Adipose tissue (tissue), 3 donors: Measurements from ENCODE around the gene POTEM. TPM values are rescaled to one million over a fixed set of nuclear protein-coding genes. Genes with fewer than 3 reads are reported as not detected.
"Not testable (repeated sequence)": the region's sequence is repeated elsewhere in the genome, so short reads cannot be mapped to it uniquely, and the experiment has no call there.

Experiments used
- H3K27ac ChIP-seq: one replicate; pipeline ENCODE4 v1.5.1; 2013; ENCODE audit warnings: low read depth, low read length
- WGBS, 3 donors: extraction: QIAGEN DNeasy Blood & Tissue Kit; methylation state at CpG; one replicate each; pipeline ENCODE4 v1.1.7; 2013; 5-methylcytosine and 5-hydroxymethylcytosine counted together
- polyA plus RNA-seq, 3 donors: library from polyadenylated mRNA; stranded (reverse); fragments of 200-250 nt; gene quantifications; one replicate each; pipeline ENCODE4 v1.2.3, GENCODE V29; 2013
- donor health status: healthy with polysubstance abuse.
- donor health status: Bipolar disorder and iron deficiency.
- donor health status: healthy.

Gene POTEM
- polyA plus RNA-seq = not detected

DNA sequence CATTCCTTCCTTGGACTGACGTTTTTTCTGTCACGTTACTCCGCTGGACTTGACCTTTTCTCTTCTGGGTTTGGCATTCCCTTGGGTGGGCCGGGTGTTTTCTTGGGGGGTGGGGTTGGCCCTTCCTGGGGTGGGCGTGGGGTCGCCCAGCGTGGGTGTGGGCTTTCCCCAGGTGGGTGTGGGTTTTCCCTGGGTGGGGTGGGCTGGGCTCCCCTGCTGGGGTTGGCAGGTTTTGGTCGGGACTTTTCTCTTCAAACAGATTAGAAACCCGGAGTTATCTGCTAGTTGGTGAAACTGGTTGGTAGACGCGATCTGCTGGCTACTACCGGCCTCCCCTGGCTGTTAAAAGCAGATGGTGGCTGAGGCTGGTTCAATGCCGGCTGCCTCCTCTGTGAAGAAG is at the start of gene POTEM:
Gene POTEM, plus strand, starts transcription at position 301 of the 400 bp plus-strand sequence. Its CDS starts 52 bp downstream, at position 353.
- not testable (repeated sequence) for H3K27ac ChIP-seq
- WGBS, 3 donors = no CpG with 5 or more reads among the region's 13 CpGs

- WGBS, 3 donors = 84 to 97% (median 86%) methylated on average over 4 to 7 of the region's 8 CpGs
- not testable (repeated sequence) for H3K27ac ChIP-seq
Observed at GRCh38 chr14:18918345-18918744, 48.9 kb upstream of the POTEM start.

DNA sequence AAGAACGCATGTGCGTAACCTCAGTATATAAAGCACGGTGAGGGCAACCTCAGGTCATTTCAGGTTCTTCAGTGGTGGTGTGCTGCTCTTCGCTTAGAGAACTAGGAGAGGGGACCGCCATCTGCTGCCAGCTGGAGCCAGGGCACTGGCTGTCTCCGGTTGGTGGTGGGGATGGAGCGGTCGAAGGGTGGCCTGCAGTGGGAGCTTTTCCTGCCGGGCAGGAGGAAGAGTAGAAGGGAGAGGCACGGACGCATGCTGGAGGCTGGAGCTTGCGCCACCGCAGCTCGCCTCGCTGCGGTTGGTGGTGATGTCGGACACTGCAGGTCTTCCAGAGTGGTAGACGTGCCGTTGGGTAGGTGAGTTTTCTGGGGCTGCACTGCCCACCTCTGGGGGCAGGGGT is 47.2 kb upstream of the POTEM start:
- WGBS, 3 donors = 89 to 96% (median 93%) methylated on average over 3 of the region's 19 CpGs
- H3K27ac ChIP-seq = not testable (repeated sequence)

DNA sequence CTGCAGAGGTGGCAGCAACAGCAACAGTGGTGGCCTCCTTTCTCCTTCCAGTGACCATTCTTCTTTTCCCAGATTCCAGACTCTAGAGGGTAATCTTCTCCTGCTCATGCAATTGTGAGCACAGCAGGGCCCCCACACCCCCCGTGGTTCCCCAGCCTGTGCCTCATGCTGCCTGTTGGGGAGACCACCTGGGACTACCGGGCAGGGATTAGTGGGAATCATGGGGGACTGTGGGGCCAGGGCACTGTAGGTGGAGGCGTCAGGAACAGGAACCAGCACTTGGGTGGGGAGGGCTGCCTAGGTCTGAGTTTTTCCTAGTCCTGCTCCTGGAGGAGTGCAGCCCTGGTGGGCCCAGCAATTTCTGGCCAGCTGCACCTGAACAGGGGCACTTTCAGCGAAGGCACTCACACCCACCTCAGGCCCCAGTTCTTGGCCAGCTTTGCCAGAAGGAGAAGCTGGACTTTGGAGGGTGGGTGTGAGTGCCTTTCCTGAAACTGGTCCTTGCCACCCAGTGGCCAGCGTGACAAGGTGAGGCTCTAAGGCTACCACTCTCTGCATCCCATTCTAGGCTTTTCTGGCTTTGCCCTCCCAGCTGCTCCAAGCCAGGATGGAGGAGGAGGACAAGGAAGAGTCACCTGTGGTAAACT is 46.1 kb upstream of the POTEM start:
- 39 to 73% (median 54%) methylated on average over 1 to 2 of the region's 5 CpGs for WGBS, 3 donors
- not testable (repeated sequence) for H3K27ac ChIP-seq

DNA sequence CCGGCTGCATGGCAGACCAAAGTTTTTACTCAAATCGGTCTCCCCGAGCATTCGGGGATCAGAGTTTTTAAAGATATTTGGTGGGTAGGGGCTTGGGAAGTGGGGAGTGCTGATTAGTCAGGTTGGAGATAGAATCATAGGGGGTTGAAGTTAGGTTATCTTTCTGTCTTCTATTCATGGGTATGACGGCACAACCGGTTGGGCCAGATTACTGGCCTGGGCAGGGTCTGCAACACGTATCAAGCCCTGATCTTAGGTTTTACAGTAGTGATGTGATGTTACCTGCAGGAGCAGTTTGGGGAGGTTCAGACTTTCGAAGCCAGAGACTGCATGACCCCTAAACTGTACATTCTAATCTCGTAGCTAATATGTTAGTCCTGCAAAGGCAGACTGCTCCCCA is 30.4 kb upstream of the POTEM start:
- 74 to 75% methylated on average over 2 to 3 of the region's 9 CpGs; no CpG with 5 or more reads in 1 of the 3 donors for WGBS, 3 donors

GRCh38 chr14:18938733-18939132 is 28.5 kb upstream of the POTEM start:
- WGBS, 3 donors = no CpG with 5 or more reads among the region's 2 CpGs
- H3K27ac ChIP-seq = not testable (repeated sequence)

More for the DNA sequence above, 30.4 kb upstream of the POTEM start:
- H3K27ac ChIP-seq = not testable (repeated sequence)

- WGBS, 3 donors = 32 to 73% (median 64%) methylated on average over 1 to 2 of the region's 6 CpGs
- not testable (repeated sequence) for H3K27ac ChIP-seq
Observed at GRCh38 chr14:18949939-18950338, 17.3 kb upstream of the POTEM start.

DNA sequence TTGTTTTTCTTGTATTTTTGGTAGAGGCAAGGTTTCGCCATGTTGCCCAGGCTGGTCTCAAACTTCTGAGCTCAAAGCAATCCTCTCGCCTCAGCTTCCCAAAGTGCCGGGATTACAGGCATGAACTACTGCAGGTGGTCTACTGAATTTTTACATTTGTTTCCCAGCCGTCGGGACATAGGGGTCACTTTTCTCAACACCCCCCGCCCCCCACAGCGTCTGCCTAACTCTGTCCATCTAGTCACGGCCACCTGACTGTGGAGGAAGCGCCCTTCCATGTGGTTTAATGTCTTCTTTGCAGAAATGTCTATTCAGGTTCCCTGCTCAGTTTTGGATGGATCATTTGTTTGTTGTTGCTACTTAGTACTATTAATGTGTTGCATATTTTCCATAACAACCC is 14.1 kb upstream of the POTEM start:
- WGBS, 3 donors = 66 to 79% (median 75%) methylated on average over 9 of the region's 9 CpGs
- H3K27ac ChIP-seq = not testable (repeated sequence)

- not testable (repeated sequence) for H3K27ac ChIP-seq
- 56 to 65% (median 59%) methylated on average over 4 of the region's 6 CpGs for WGBS, 3 donors
Observed at GRCh38 chr14:18955816-18956215, 11.4 kb upstream of the POTEM start.

DNA sequence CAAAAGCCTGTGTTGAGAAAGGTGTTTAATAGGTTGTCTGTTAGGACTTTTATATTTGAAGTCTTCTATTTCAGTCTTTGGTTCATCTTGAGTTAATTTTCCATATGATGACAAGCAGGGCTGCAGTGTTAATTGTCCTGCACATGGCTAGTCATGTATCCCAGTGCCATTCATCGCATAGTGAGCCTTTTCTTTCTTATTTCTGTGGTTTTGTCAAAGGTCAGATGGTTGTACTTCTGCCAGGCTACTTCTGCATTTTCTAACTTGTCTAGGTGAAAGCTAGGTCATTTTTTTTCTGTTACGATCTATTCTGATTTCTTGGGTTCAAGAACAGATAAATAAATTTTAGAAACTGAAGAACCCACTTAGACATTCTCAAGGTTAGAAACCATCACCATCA is 5.7 kb upstream of the POTEM start:
- not testable (repeated sequence) for H3K27ac ChIP-seq
- WGBS, 3 donors = 27 to 44% (median 33%) methylated on average over 1 of the region's 2 CpGs

DNA sequence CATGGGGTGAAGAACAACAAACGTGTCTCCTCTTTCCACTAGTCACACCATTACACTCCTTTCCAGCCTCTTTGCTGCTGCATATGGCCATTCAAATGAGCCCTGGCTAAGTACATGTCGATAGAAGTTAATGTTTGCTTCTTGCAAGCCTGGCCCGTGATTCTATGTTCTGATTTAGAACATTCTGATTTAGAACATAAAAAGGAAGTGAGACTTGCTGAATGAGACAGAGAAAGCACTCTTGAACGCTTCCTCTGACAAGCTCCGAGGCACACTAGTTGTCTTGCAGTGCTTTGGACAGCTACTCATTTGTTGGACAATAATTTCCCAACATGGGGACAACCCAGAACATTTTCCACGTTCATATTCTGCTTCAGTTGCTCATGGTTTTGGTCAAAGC is 5.1 kb upstream of the POTEM start:
- H3K27ac ChIP-seq = not testable (repeated sequence)
- WGBS, 3 donors = no CpG with 5 or more reads among the region's 6 CpGs

DNA sequence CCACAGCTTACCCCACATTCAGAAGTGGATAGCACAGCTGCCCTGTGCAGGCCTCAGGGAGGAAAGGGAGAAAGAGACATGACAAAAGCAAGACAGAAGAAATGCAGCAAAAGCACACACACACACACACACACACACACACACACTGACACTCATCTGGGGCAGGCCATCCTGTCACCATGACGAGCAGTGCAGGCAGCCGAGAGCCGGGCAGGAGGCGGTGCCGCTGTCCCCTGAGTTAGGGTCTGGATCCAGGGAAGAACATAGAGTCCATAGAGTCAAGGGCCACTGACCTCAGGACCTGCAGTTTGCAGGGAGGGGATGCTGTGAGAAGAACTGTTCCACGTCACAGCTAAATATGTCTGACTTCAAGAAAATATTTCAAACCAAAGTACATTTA is 4.0 kb upstream of the POTEM start:
- not testable (repeated sequence) for H3K27ac ChIP-seq
- 81 to 94% (median 86%) methylated on average over 3 to 5 of the region's 6 CpGs for WGBS, 3 donors

- H3K27ac ChIP-seq = not testable (repeated sequence)
- no CpG with 5 or more reads among the region's 5 CpGs for WGBS, 3 donors
Observed at GRCh38 chr14:18964878-18965277, 2.4 kb upstream of the POTEM start.

GRCh38 chr14:19002566-19002965 is 35.3 kb downstream of the POTEM start:
- 71 to 81% (median 80%) methylated on average over 3 of the region's 3 CpGs for WGBS, 3 donors

DNA sequence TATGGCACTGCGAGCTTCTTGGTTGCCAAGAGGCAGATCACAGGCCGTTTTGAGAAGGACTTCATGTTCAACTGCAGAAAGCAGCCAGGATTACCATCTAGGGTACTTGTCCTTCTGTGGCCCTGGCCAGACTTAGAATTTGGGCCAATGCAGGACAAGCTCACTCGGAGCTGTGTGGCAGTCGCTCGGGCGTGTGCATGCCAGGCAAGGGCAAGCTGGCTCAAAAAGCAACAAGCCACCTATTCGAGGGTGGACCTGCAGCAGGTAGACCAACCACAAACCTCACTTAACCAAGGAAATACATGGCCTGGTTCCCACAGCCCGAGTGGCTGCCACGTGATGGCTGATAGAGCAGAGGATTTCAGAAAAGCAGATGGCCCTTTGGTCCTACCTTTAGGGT is 39.3 kb downstream of the POTEM start:
- WGBS, 3 donors = no CpG with 5 or more reads among the region's 9 CpGs
- not testable (repeated sequence) for H3K27ac ChIP-seq

More at GRCh38 chr14:19002566-19002965, 35.3 kb downstream of the POTEM start:
- not testable (repeated sequence) for H3K27ac ChIP-seq

GRCh38 chr14:19007678-19008077 is 40.4 kb downstream of the POTEM start:
- 52 to 68% (median 67%) methylated on average over 2 of the region's 6 CpGs for WGBS, 3 donors

GRCh38 chr14:19011029-19011428 is 43.8 kb downstream of the POTEM start:
- not testable (repeated sequence) for H3K27ac ChIP-seq
- 69 to 83% (median 76%) methylated on average over 5 to 7 of the region's 10 CpGs for WGBS, 3 donors

More at GRCh38 chr14:19007678-19008077, 40.4 kb downstream of the POTEM start:
- H3K27ac ChIP-seq = not testable (repeated sequence)

DNA sequence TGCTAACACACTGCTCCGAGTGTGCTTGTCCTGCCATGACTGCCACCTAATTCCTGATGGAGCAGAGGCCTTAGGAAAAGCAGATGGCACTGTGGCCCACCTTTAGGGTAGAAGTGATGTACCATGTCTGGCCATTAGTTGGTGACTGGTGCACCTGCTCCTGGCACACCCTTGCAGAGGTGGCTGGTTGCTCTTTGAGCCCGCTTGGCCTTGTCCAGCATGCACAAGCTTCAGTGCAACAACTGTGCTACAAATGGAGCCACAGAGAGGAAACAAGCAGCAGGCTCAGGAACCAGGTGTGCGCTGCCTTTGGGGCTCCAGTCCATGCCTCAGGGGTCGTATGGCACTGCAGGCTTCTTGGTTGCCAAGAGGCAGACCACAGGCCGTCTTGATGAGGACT is 44.5 kb downstream of the POTEM start:
- H3K27ac ChIP-seq = not testable (repeated sequence)
- WGBS, 3 donors = 67 to 86% (median 67%) methylated on average over 2 of the region's 5 CpGs

- no CpG with 5 or more reads among the region's 3 CpGs for WGBS, 3 donors
- H3K27ac ChIP-seq = not testable (repeated sequence)
Observed at GRCh38 chr14:19015185-19015584, 48.0 kb downstream of the POTEM start.

- WGBS, 3 donors = 70 to 81% (median 72%) methylated on average over 5 to 8 of the region's 15 CpGs
- H3K27ac ChIP-seq = not testable (repeated sequence)
Observed at GRCh38 chr14:19025080-19025589, 57.9 kb downstream of the POTEM start.
